ENCODE data around the gene RGS3.

DNA sequence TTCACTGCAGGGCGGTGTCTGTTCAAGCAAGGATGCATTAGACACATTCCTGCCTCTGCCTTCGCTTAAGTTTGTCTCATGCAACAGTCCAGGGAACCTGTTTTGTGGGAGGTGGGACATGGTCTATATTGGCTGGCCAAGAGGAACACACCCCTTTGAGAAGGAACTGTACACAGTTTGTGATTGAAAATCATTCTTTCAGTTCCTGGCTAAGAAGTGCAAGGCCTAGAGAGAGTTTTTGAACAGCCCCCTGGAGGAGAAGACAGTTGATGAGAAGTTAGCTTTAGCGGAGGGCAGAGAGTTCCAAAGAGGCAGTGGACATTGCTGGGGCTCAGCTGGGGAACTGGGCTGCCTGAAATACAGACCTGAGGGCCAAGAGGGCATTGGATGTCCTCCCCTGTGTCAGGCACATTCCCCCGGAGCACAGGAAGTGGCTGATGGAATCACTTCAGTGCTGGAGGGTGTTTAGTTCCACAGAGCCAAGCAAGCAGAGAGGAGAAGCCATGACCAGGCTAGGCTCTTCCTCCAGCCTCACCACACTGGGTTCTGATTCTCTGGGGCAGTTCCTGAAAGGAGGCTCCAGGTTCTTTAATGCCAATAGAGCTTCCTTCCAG is 66.6 kb downstream of the RGS3 start:
- TF ChIP-seq, protein P1, sequence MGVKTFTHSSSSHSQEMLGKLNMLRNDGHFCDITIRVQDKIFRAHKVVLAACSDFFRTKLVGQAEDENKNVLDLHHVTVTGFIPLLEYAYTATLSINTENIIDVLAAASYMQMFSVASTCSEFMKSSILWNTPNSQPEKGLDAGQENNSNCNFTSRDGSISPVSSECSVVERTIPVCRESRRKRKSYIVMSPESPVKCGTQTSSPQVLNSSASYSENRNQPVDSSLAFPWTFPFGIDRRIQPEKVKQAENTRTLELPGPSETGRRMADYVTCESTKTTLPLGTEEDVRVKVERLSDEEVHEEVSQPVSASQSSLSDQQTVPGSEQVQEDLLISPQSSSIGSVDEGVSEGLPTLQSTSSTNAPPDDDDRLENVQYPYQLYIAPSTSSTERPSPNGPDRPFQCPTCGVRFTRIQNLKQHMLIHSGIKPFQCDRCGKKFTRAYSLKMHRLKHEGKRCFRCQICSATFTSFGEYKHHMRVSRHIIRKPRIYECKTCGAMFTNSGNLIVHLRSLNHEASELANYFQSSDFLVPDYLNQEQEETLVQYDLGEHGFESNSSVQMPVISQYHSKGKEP (tag by site-specific recombination; IDR thresholded peaks at IDR 0.05): no peak
- TF ChIP-seq, protein P2, sequence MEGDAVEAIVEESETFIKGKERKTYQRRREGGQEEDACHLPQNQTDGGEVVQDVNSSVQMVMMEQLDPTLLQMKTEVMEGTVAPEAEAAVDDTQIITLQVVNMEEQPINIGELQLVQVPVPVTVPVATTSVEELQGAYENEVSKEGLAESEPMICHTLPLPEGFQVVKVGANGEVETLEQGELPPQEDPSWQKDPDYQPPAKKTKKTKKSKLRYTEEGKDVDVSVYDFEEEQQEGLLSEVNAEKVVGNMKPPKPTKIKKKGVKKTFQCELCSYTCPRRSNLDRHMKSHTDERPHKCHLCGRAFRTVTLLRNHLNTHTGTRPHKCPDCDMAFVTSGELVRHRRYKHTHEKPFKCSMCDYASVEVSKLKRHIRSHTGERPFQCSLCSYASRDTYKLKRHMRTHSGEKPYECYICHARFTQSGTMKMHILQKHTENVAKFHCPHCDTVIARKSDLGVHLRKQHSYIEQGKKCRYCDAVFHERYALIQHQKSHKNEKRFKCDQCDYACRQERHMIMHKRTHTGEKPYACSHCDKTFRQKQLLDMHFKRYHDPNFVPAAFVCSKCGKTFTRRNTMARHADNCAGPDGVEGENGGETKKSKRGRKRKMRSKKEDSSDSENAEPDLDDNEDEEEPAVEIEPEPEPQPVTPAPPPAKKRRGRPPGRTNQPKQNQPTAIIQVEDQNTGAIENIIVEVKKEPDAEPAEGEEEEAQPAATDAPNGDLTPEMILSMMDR (tag by site-specific recombination; IDR thresholded peaks at IDR 0.05): no peak

Measured in HEK293 (cell line).